Measurements from ENCODE around the gene BMPR1B. TPM values are rescaled to one million over a fixed set of nuclear protein-coding genes. Genes with fewer than 3 reads are reported as not detected.

BMPR1B gene
- total RNA-seq, 1 experiment from 2014 or later, result not detected

GRCh38 chr4:94746746-94747145 lies 11.0 kb upstream of the BMPR1B start:
- ChIA-PET RAD21 (ENCODE audit: low non-redundant PET in 1 of 2, low total read pairs in 2 of 2, uncharacterized antibody in 2 of 2, unreplicated experiment in 2 of 2) (no interaction called here), POLR2A (no interaction called here), CTCF (interaction anchor here (1.0 to 1.1 kb wide), 2 partner anchors 125 to 378 kb away, joined by 3 to 4 read pairs; no protein-coding TSS in a partner anchor)
- Histone ChIP-seq H2AFZ (ENCODE audit: low read depth, low read length, poor library complexity, severe bottlenecking) (no peak overlapping the region), H3K4me2 (ENCODE audit: low read length) (no peak overlapping the region), H3K36me3 (ENCODE audit: control insufficient read depth in 1 of 2, insufficient read depth in 2 of 2, low read length in 2 of 2) (no peaks in the 10 kb centered on the region), H3K4me1 (ENCODE audit: control insufficient read depth in 1 of 2, insufficient read depth in 2 of 2, low read length in 2 of 2) (no peaks in the 10 kb centered on the region), H3K27ac (ENCODE audit: low read depth, low read length) (no peak overlapping the region), H3K27me3 (ENCODE audit: insufficient read depth, low read length) (no peaks in the 10 kb centered on the region), H3K79me2 (ENCODE audit: insufficient read depth, low read length) (no peaks in the 10 kb centered on the region), H3K9me2 (ENCODE audit: insufficient read depth) (no peaks in the 10 kb centered on the region), H3K9ac (ENCODE audit: low read length) (no peak overlapping the region), H3K9me3 (ENCODE audit: control insufficient read depth in 1 of 2, insufficient read depth in 1 of 2, low read depth in 1 of 2, low read length in 2 of 2) (no peaks in the 10 kb centered on the region), H3K4me3 (replicated peaks in 1 of 2; ENCODE audit: low read depth in 1 of 2, low read length in 2 of 2) (no peak overlapping the region), H4K20me1 (ENCODE audit: insufficient read depth) (no peaks in the 10 kb centered on the region)
- intact Hi-C loops (cut with micrococcal nuclease), result loop anchor here (1.0 kb wide), 1 partner anchor 349 kb away; no protein-coding TSS in a partner anchor
- no peak for TF ChIP-seq SRF (IDR thresholded peaks at IDR 0.05; ENCODE audit: low read depth)
- no peak for TF ChIP-seq ZNF274 (IDR thresholded peaks at IDR 0.05; ENCODE audit: low read depth, low read length)
- TF ChIP-seq FOSL1 (IDR thresholded peaks at IDR 0.05; ENCODE audit: low read depth), result no peak
- peak; percentile 61 for TF ChIP-seq RAD21 (IDR thresholded peaks at IDR 0.05; ENCODE audit: low read depth)
- TF ChIP-seq YY1 (IDR thresholded peaks at IDR 0.05; ENCODE audit: extremely low read depth, insufficient replicate concordance, low read depth, low read length), result no peak
- peak; percentile 23 to 39 (median 29); a peak in 3 of 6 replicates for TF ChIP-seq CTCF (IDR thresholded peaks at IDR 0.05 in 2 of 3, conservative IDR thresholded peaks at IDR 0.05 in 1 of 3; ENCODE audit: borderline replicate concordance in 1 of 3, insufficient read depth in 1 of 3, low read depth in 2 of 3, low read length in 2 of 3)
- no peak for TF ChIP-seq CEBPB (IDR thresholded peaks at IDR 0.05; ENCODE audit: low read depth)
- BruUV-seq (replicated peaks), result no TSS peak
- DNase-seq (ENCODE audit: low read depth, low spot score) (no peak), ATAC-seq (peak; percentile 52; the same call in 1 of the 2 replicates)

- no peaks in the 10 kb centered on the region for H3K9me2 ChIP-seq (ENCODE audit: insufficient read depth)
- no peaks in the 10 kb centered on the region for H4K20me1 ChIP-seq (ENCODE audit: insufficient read depth)
- RAD21 ChIA-PET (ENCODE audit: low non-redundant PET in 1 of 2, low total read pairs in 2 of 2, uncharacterized antibody in 2 of 2, unreplicated experiment in 2 of 2), result no interaction called here
- no peak overlapping the region for H2AFZ ChIP-seq (ENCODE audit: low read depth, low read length, poor library complexity, severe bottlenecking)
- no peaks in the 10 kb centered on the region for H3K9me3 ChIP-seq (ENCODE audit: control insufficient read depth in 1 of 2, insufficient read depth in 1 of 2, low read depth in 1 of 2, low read length in 2 of 2)
- POLR2A ChIA-PET, result no interaction called here
- CTCF ChIA-PET, result no interaction called here
- DNase-seq (ENCODE audit: low read depth, low spot score) (no peak), ATAC-seq (no peak)
- H3K9ac ChIP-seq (ENCODE audit: low read length), result no peak overlapping the region
- no peaks in the 10 kb centered on the region for H3K79me2 ChIP-seq (ENCODE audit: insufficient read depth, low read length)
- no TSS peak for BruUV-seq (replicated peaks)
- TF ChIP-seq POLR2A (IDR thresholded peaks at IDR 0.05; ENCODE audit: borderline replicate concordance, extremely low read depth, insufficient read depth, insufficient read length) (no peak), SIN3A (IDR thresholded peaks at IDR 0.05; ENCODE audit: low read depth) (no peak)
- no peak overlapping the region for H3K4me3 ChIP-seq (replicated peaks in 1 of 2; ENCODE audit: low read depth in 1 of 2, low read length in 2 of 2)
- no peaks in the 10 kb centered on the region for H3K36me3 ChIP-seq (ENCODE audit: control insufficient read depth in 1 of 2, insufficient read depth in 2 of 2, low read length in 2 of 2)
- intact Hi-C loops (cut with micrococcal nuclease), result no loop called here
- no peaks in the 10 kb centered on the region for H3K27me3 ChIP-seq (ENCODE audit: insufficient read depth, low read length)
- no peak overlapping the region for H3K27ac ChIP-seq (ENCODE audit: low read depth, low read length)
- no peaks in the 10 kb centered on the region for H3K4me1 ChIP-seq (ENCODE audit: control insufficient read depth in 1 of 2, insufficient read depth in 2 of 2, low read length in 2 of 2)
- H3K4me2 ChIP-seq (ENCODE audit: low read length), result no peak overlapping the region
Observed at GRCh38 chr4:94758141-94758699, 465 bp downstream of the BMPR1B start.

Measured in HCT116 (cell line).